OCI-LY7 (cell line): ENCODE results near the gene NARS2. TPM values are rescaled to one million over a fixed set of nuclear protein-coding genes. Genes with fewer than 3 reads are reported as not detected.

Experiments
- BruUV-seq: library from RNA; stranded (reverse); fragments of 400-500 nt; replicated peaks from 2 replicates; lab custom pipeline; 2021; lab: Mats Ljungman, UMichigan
- CTCF ChIA-PET: fragments of 300-600 bp; sonication (Branson Sonifier 250); formaldehyde crosslinking; loops from one replicate; lab custom pipeline; 2022; ENCODE audit warnings: antibody characterized with exemption; ENCODE audit not compliant: unreplicated experiment; lab: Charles Lee
- POLR2A ChIA-PET: fragments of 300-600 bp; sonication (Branson Sonifier 250); formaldehyde crosslinking; loops from one replicate; lab custom pipeline; 2022; ENCODE audit warnings: antibody characterized with exemption; lab: Charles Lee
- DNase-seq: peaks from one replicate; pipeline ENCODE4 v3.0.0-alpha.2; 2015; ENCODE audit warnings: low spot score
- H2AFZ ChIP-seq: fragments of 200-600 bp; sonication (generic), shearing (Covaris generic); 2 replicates; pipeline ENCODE4 v1.6.1; 2014; ENCODE audit warnings: mild to moderate bottlenecking, antibody characterized with exemption, low read length, moderate library complexity
- H3K27ac ChIP-seq: fragments of 200-600 bp; sonication (generic); 2 replicates; pipeline ENCODE4 v1.5.1; 2014; ENCODE audit warnings: mixed run types, low read depth, mild to moderate bottlenecking, moderate library complexity, low read length, inconsistent platforms; ENCODE audit not compliant: poor library complexity, severe bottlenecking
- H3K36me3 ChIP-seq: fragments of 200-600 bp; sonication (generic); 2 replicates; pipeline ENCODE4 v1.6.1; 2014; ENCODE audit warnings: mild to moderate bottlenecking, antibody characterized with exemption, low read length, moderate library complexity, mixed read lengths; ENCODE audit not compliant: insufficient read depth
- H3K4me1 ChIP-seq: fragments of 200-600 bp; sonication (generic); 2 replicates; pipeline ENCODE4 v1.5.1; 2014; ENCODE audit warnings: mild to moderate bottlenecking, low read length; ENCODE audit not compliant: insufficient read depth, poor library complexity, severe bottlenecking
- H3K4me2 ChIP-seq: fragments of 200-600 bp; sonication (generic); 2 replicates; pipeline ENCODE4 v1.6.1; 2014; ENCODE audit warnings: mild to moderate bottlenecking, low read length
- H3K4me3 ChIP-seq: fragments of 200-600 bp; sonication (generic); 2 replicates; pipeline ENCODE4 v1.5.1; 2014; ENCODE audit warnings: mild to moderate bottlenecking, low read depth, low read length; ENCODE audit not compliant: poor library complexity, severe bottlenecking
- H3K79me2 ChIP-seq: fragments of 200-600 bp; sonication (generic); 2 replicates; pipeline ENCODE4 v1.6.1; 2016; ENCODE audit warnings: low read depth, mild to moderate bottlenecking, low read length, moderate library complexity, mixed read lengths; ENCODE audit not compliant: insufficient read depth
- H3K9me2 ChIP-seq: fragments of 200-600 bp; sonication (generic); 2 replicates; pipeline ENCODE4 v1.6.1; 2016; ENCODE audit warnings: mild to moderate bottlenecking, low read length, mixed read lengths; ENCODE audit not compliant: insufficient read depth
- H3K9me3 ChIP-seq: fragments of 200-600 bp; sonication (generic); 2 replicates; pipeline ENCODE4 v1.6.1; 2014; ENCODE audit warnings: mild to moderate bottlenecking, mixed run types, low read length, mixed read lengths
- H4K20me1 ChIP-seq: fragments of 200-600 bp; sonication (generic); 2 replicates; pipeline ENCODE4 v1.6.1; 2014; ENCODE audit warnings: mild to moderate bottlenecking, antibody characterized with exemption, low read length, moderate library complexity, mixed read lengths; ENCODE audit not compliant: insufficient read depth
- EZH2phosphoT487 ChIP-seq: fragments of 200-600 bp; sonication (generic); IDR thresholded peaks from 2 replicates; pipeline ENCODE4 v1.6.1; 2018; ENCODE audit warnings: low read depth, borderline replicate concordance, mild to moderate bottlenecking, mixed run types, antibody characterized with exemption, low read length, moderate library complexity, mixed read lengths
- intact Hi-C: fragments of 100-400 bp; cut with micrococcal nuclease; formaldehyde crosslinking; loops from one replicate; pipeline ENCODE4 v1.10.0; 2022; ENCODE audit not compliant: unreplicated experiment
- total RNA-seq, 2 experiments: library from RNA; depleted of rRNA in 1 of 2; stranded (reverse); fragments of >200 nt in 1 of 2; shearing (Covaris generic) in 1 of 2; gene quantifications; 2 replicates each; pipeline ENCODE4 v1.2.3, GENCODE V29; 2014 to 2022
- TF ChIP-seq, protein P1 (sequence below): fragments of 200-600 bp; sonication (generic); conservative IDR thresholded peaks from 2 replicates; pipeline ENCODE4 v1.5.1; 2014; ENCODE audit warnings: mild to moderate bottlenecking, antibody characterized with exemption, low read length, moderate library complexity, mixed read lengths

The NARS2 gene
- total RNA-seq, 2 experiments from 2014 or later = 28.1 to 29.2 TPM

DNA sequence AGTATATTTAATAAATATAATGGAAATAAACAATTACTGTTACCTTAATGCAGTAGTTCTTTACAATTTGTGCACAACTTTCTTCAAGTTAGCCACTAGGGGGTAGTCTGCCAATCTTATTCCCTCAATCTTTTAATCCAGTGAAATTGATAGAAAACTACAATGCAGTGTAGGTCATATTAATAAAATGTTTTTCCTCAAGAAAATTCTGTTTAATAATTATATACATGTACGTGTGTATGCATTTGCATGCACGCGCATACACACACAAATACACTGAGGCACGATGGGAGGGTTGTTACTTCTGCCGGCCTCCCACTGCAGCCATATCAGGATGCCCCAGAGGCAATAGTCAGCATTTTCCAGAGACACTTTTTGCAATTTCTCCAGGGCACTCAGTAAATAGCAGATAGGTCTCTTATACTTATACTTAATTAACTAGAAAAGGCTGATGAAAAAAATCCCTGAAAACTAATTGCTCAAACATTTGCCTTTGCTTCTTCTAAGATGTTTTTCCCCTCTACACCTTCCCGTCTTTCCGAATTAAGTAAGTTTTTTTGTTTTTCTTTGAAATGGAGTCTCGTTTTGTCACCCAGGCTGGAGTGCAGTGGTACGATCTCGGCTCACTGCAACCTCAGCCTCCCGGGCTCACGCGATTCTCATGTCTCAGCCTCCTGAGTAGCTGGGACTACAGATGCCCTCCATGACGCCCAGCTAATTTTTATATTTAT is 160.2 kb downstream of the NARS2 start:
- intact Hi-C loops = loop anchor here (2.0 to 5.0 kb wide), 2 partner anchors 173 to 186 kb away; no protein-coding TSS in a partner anchor
- H3K36me3 ChIP-seq = no peaks in the 10 kb centered on the region
- CTCF ChIA-PET = no interaction called here

DNA sequence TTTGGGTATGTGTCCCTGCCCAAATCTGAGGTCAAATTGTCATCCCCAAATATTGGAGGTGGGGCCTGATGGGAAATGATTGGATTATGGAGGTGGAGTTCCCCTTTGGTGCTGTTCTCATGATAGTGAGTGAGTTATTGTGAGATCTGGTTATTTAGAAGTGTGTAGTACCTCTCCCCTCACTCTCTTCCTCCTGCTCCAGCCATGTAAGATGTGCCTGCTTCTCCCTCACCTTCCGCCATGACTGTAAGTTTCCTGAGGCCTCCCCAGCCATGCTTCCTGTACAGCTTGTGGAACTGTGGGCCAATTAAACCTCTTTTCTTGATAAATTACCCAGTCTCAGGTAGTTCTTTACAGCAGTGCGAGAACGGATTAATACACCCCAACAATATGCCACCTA is 166.0 kb downstream of the NARS2 start:
- no peak for DNase-seq
- CTCF ChIA-PET = no interaction called here

More for the DNA sequence above, 160.2 kb downstream of the NARS2 start:
- Histone ChIP-seq H3K27ac (no peak overlapping the region), H3K9me2 (no peaks in the 10 kb centered on the region), H3K4me3 (no peak overlapping the region), H3K4me2 (no peak overlapping the region), H4K20me1 (no peaks in the 10 kb centered on the region), H3K9me3 (no peaks in the 10 kb centered on the region), H2AFZ (no peak overlapping the region), H3K79me2 (no peaks in the 10 kb centered on the region), H3K4me1 (peaks cover 15% of the 10 kb centered on the region)
- TF ChIP-seq, protein P1, sequence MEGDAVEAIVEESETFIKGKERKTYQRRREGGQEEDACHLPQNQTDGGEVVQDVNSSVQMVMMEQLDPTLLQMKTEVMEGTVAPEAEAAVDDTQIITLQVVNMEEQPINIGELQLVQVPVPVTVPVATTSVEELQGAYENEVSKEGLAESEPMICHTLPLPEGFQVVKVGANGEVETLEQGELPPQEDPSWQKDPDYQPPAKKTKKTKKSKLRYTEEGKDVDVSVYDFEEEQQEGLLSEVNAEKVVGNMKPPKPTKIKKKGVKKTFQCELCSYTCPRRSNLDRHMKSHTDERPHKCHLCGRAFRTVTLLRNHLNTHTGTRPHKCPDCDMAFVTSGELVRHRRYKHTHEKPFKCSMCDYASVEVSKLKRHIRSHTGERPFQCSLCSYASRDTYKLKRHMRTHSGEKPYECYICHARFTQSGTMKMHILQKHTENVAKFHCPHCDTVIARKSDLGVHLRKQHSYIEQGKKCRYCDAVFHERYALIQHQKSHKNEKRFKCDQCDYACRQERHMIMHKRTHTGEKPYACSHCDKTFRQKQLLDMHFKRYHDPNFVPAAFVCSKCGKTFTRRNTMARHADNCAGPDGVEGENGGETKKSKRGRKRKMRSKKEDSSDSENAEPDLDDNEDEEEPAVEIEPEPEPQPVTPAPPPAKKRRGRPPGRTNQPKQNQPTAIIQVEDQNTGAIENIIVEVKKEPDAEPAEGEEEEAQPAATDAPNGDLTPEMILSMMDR = peak; percentile 87
- no peak for TF ChIP-seq EZH2phosphoT487
- BruUV-seq = no TSS peak
- DNase-seq = peak; percentile 42
- POLR2A ChIA-PET = no interaction called here

More for the DNA sequence above, 166.0 kb downstream of the NARS2 start:
- Histone ChIP-seq H3K9me3 (peaks cover 9% of the 10 kb centered on the region; the same call in 1 of the 2 replicates), H4K20me1 (no peaks in the 10 kb centered on the region), H3K36me3 (no peaks in the 10 kb centered on the region), H3K4me2 (no peak overlapping the region), H3K9me2 (no peaks in the 10 kb centered on the region), H3K79me2 (no peaks in the 10 kb centered on the region), H3K27ac (no peak overlapping the region), H2AFZ (no peak overlapping the region), H3K4me1 (peaks cover 8% of the 10 kb centered on the region), H3K4me3 (no peak overlapping the region)
- TF ChIP-seq EZH2phosphoT487 = no peak
- TF ChIP-seq, protein P1 = no peak
- intact Hi-C loops = no loop called here
- BruUV-seq = no TSS peak
- POLR2A ChIA-PET = interaction anchor here (0.6 kb wide), 1 partner anchor 188 kb away, joined by 3 read pairs; no protein-coding TSS in a partner anchor
